Ovary (tissue), 3 donors: ENCODE results near the gene PPP1R2B.

ENCODE experiments used
- POLR2A ChIP-seq: fragments of 450-650 bp; IDR thresholded peaks from one replicate; pipeline ENCODE4 v1.6.1; 2017; ENCODE audit warnings: antibody characterized with exemption, mild to moderate bottlenecking, moderate library complexity
- TF ChIP-seq, protein P1 (sequence below), 3 donors: fragments of 450-650 bp in 2 of 3; fragments of 200-600 bp in 1 of 3; IDR thresholded peaks; one replicate each; pipeline versions ENCODE4 v1.5.1 to v1.8.0; 2016 to 2022; ENCODE audit warnings: antibody characterized with exemption in 3 of 3, mild to moderate bottlenecking in 1 of 3
- donor health status: DM: no; HTN: no; CAD: no.

- TF ChIP-seq, protein P1, sequence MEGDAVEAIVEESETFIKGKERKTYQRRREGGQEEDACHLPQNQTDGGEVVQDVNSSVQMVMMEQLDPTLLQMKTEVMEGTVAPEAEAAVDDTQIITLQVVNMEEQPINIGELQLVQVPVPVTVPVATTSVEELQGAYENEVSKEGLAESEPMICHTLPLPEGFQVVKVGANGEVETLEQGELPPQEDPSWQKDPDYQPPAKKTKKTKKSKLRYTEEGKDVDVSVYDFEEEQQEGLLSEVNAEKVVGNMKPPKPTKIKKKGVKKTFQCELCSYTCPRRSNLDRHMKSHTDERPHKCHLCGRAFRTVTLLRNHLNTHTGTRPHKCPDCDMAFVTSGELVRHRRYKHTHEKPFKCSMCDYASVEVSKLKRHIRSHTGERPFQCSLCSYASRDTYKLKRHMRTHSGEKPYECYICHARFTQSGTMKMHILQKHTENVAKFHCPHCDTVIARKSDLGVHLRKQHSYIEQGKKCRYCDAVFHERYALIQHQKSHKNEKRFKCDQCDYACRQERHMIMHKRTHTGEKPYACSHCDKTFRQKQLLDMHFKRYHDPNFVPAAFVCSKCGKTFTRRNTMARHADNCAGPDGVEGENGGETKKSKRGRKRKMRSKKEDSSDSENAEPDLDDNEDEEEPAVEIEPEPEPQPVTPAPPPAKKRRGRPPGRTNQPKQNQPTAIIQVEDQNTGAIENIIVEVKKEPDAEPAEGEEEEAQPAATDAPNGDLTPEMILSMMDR (IDR thresholded peaks at IDR 0.05): no peak
- TF ChIP-seq POLR2A: no peak
These were observed 13.2 kb upstream of the PPP1R2B start for GRCh38 chr5:156836846-156837245.
